Astrocyte of the cerebellum (primary cell): Measurements from ENCODE around the gene FYN.

Source experiments
- DNase-seq: peaks from one replicate; pipeline ENCODE4 v3.0.0-alpha.2; 2011; ENCODE audit warnings: low read depth
- H3K4me3 ChIP-seq: 2 replicates; pipeline ENCODE4 v1.5.1; 2011; ENCODE audit warnings: mild to moderate bottlenecking, low read depth, low read length, moderate library complexity
- in situ Hi-C: cut with HindIII; loops from 2 replicates; pipeline ENCODE4 v1.10.0; 2017; ENCODE audit warnings: low sequenced_read_pairs
- TF ChIP-seq, protein P1 (sequence below): IDR thresholded peaks from 2 replicates; pipeline ENCODE4 v1.5.1; 2012; ENCODE audit warnings: low read length, low read depth, moderate library complexity, mild to moderate bottlenecking; ENCODE audit errors: missing control alignments

The FYN gene

DNA sequence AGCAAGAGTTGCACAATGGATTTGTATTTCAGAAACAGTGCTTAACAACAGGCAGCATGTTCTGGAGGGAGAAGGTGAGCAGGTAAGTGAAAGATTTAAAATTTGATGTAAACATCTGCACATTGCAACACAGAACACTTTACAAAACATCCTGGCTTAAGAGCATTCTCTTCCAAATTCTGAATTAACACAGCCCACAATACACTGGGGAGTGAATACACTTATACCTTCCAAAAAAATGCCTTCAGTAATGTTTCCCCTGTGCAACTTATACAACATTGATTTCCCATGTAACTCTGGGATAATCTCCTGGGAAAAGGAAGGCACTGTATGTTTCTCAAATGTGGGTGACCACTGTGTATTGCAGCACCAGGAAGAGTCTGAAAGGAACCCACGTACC is 127.6 kb downstream of the FYN start:
- in situ Hi-C loops: loop anchor here (5.0 kb wide), 1 partner anchor 37 kb away; no protein-coding TSS in a partner anchor
- no peak for DNase-seq
- H3K4me3 ChIP-seq: no peak overlapping the region
- TF ChIP-seq, protein P1, sequence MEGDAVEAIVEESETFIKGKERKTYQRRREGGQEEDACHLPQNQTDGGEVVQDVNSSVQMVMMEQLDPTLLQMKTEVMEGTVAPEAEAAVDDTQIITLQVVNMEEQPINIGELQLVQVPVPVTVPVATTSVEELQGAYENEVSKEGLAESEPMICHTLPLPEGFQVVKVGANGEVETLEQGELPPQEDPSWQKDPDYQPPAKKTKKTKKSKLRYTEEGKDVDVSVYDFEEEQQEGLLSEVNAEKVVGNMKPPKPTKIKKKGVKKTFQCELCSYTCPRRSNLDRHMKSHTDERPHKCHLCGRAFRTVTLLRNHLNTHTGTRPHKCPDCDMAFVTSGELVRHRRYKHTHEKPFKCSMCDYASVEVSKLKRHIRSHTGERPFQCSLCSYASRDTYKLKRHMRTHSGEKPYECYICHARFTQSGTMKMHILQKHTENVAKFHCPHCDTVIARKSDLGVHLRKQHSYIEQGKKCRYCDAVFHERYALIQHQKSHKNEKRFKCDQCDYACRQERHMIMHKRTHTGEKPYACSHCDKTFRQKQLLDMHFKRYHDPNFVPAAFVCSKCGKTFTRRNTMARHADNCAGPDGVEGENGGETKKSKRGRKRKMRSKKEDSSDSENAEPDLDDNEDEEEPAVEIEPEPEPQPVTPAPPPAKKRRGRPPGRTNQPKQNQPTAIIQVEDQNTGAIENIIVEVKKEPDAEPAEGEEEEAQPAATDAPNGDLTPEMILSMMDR: no peak

- H3K4me3 ChIP-seq: no peak overlapping the region
- no peak for DNase-seq
- in situ Hi-C loops: loop anchor here (5.0 kb wide), 1 partner anchor 37 kb away; no protein-coding TSS in a partner anchor
- TF ChIP-seq, protein P1: no peak
Measured at GRCh38 chr6:111745186-111745585, 128.1 kb downstream of the FYN start.

- in situ Hi-C loops: no loop called here
- no peak for DNase-seq
- TF ChIP-seq, protein P1: no peak
- no peak overlapping the region for H3K4me3 ChIP-seq
Measured at GRCh38 chr6:111743862-111744692, 129.2 kb downstream of the FYN start.

GRCh38 chr6:111743360-111743759 is 129.9 kb downstream of the FYN start:
- in situ Hi-C loops: no loop called here
- DNase-seq: no peak
- no peak overlapping the region for H3K4me3 ChIP-seq
- TF ChIP-seq, protein P1: no peak

GRCh38 chr6:111741177-111741952 is 131.9 kb downstream of the FYN start:
- TF ChIP-seq, protein P1: no peak
- no peak for DNase-seq
- H3K4me3 ChIP-seq: no peak overlapping the region
- in situ Hi-C loops: no loop called here

DNA sequence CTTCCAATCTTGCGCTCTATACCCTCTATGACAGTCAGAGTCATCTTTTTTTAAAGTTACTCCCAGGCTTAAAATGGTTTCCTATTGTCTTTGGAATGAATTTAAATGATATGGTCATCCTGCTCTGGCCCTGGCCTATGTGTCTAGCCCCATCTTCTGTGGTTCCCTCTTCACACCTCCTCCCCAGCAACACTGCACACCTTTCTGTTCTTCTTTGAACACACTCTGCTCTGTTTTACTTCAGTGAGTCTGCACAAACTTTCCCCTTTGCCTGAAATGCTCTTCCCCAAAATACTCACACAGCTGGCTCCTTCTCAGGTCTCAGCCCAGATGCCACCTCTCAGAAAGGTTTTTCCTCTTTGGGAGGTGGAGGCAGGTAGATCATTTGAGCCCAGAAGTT is 132.7 kb downstream of the FYN start:
- in situ Hi-C loops: no loop called here
- TF ChIP-seq, protein P1: no peak
- H3K4me3 ChIP-seq: no peak overlapping the region
- DNase-seq: no peak
